GM12891 (cell line): ENCODE results near the gene RANBP17.

Experiments
- PAX5 ChIP-seq: IDR thresholded peaks from 2 replicates; pipeline ENCODE4 v1.6.1; 2011; ENCODE audit warnings: low read length, moderate library complexity, mild to moderate bottlenecking; ENCODE audit not compliant: insufficient read depth, severe bottlenecking
- POLR2A ChIP-seq: IDR thresholded peaks from 2 replicates; pipeline ENCODE4 v1.6.1; 2011; ENCODE audit warnings: low read depth, low read length, control low read depth
- POLR2AphosphoS5 ChIP-seq: IDR thresholded peaks from 2 replicates; pipeline ENCODE4 v1.6.1; 2011; ENCODE audit warnings: low read depth, low read length, control low read depth
- SPI1 ChIP-seq: IDR thresholded peaks from 2 replicates; pipeline ENCODE4 v1.6.1; 2011; ENCODE audit warnings: low read depth, low read length, control low read depth
- TAF1 ChIP-seq: IDR thresholded peaks from 2 replicates; pipeline ENCODE4 v1.6.1; 2011; ENCODE audit warnings: low read depth, low read length, control low read depth

GRCh38 chr5:170986598-170986997, 124.8 kb downstream of the RANBP17 start:
- TF ChIP-seq POLR2A (no peak), POLR2AphosphoS5 (no peak), SPI1 (no peak), TAF1 (no peak), PAX5 (no peak)
